Lung (tissue), 12 donors: ENCODE results near the gene TRMT61A. TPM values are rescaled to one million over a fixed set of nuclear protein-coding genes. Genes with fewer than 3 reads are reported as not detected.

ENCODE experiments used
- ATAC-seq: fragments of 200-7000 bp; cut with Tn5 transposase; one replicate; pipeline ENCODE4 v1.9.1; 2020; ENCODE audit warnings: moderate number of reproducible peaks; ENCODE audit not compliant: insufficient read depth, low FRiP score
- DNase-seq, 3 donors: peaks; one replicate each; pipeline ENCODE4 v3.0.0-alpha.2; 2013 to 2017
- H3K27ac ChIP-seq, 2 donors: one replicate each; pipeline ENCODE4 v1.5.1; 2013; ENCODE audit warnings: mild to moderate bottlenecking in 2 of 2, moderate library complexity in 2 of 2, control low read depth in 1 of 2, inconsistent platforms in 1 of 2, low read depth in 1 of 2, low read length in 1 of 2
- H3K27me3 ChIP-seq, 3 donors: one replicate each; pipeline ENCODE4 v1.5.1; 2013; ENCODE audit warnings: low read length in 2 of 3; ENCODE audit not compliant: control insufficient read depth in 3 of 3, insufficient read depth in 3 of 3
- H3K36me3 ChIP-seq, 4 donors: one replicate each; pipeline ENCODE4 v1.5.1; 2013; ENCODE audit warnings: low read length in 4 of 4, mild to moderate bottlenecking in 1 of 4, moderate library complexity in 1 of 4; ENCODE audit not compliant: control insufficient read depth in 4 of 4, insufficient read depth in 4 of 4
- H3K4me1 ChIP-seq, 5 donors: one replicate each; pipeline ENCODE4 v1.5.1; 2013; ENCODE audit warnings: low read length in 5 of 5, mild to moderate bottlenecking in 2 of 5, moderate library complexity in 1 of 5; ENCODE audit not compliant: control insufficient read depth in 5 of 5, insufficient read depth in 5 of 5
- H3K4me3 ChIP-seq: one replicate; pipeline ENCODE4 v1.5.1; 2013; ENCODE audit warnings: mild to moderate bottlenecking, control low read depth, moderate library complexity
- H3K9ac ChIP-seq, 2 donors: one replicate each; pipeline ENCODE4 v1.5.1; 2013; ENCODE audit warnings: low read length in 2 of 2, control low read depth in 1 of 2; ENCODE audit not compliant: insufficient read depth in 1 of 2
- H3K9me3 ChIP-seq, 4 donors: one replicate each; pipeline ENCODE4 v1.5.1; 2013; ENCODE audit warnings: low read length in 3 of 4, mild to moderate bottlenecking in 1 of 4, moderate library complexity in 1 of 4; ENCODE audit not compliant: control insufficient read depth in 4 of 4, insufficient read depth in 3 of 4
- CTCF ChIP-seq: IDR thresholded peaks from 2 replicates; pipeline ENCODE4 v1.5.1; 2012; ENCODE audit warnings: mild to moderate bottlenecking; ENCODE audit errors: control extremely low read depth, extremely low read depth
- WGBS, 2 donors: extraction: QIAGEN DNeasy Blood & Tissue Kit; methylation state at CpG; one replicate each; pipeline ENCODE4 v1.1.7; 2013; 5-methylcytosine and 5-hydroxymethylcytosine counted together
- polyA plus RNA-seq, 2 donors: library from polyadenylated mRNA; stranded (reverse); fragments of 200-250 nt; gene quantifications; one replicate each; pipeline ENCODE4 v1.2.1, GENCODE V29; 2013
- total RNA-seq, 2 donors: library from RNA; depleted of rRNA in 1 of 2; stranded (reverse); fragments of >200 nt in 1 of 2; gene quantifications; one replicate each; pipeline ENCODE4 v1.2.1, GENCODE V29; 2014 to 2021
- donor health status: control.
- donor health status: control.
- donor health status: Bipolar disorder and iron deficiency.
- donor health status: healthy.
- donor health status: DM: yes; HTN: yes; CAD: no.

TRMT61A gene
- total and polyA plus RNA-seq, 4 donors, result 11.9 to 21.5 (median 16.0) TPM

DNA sequence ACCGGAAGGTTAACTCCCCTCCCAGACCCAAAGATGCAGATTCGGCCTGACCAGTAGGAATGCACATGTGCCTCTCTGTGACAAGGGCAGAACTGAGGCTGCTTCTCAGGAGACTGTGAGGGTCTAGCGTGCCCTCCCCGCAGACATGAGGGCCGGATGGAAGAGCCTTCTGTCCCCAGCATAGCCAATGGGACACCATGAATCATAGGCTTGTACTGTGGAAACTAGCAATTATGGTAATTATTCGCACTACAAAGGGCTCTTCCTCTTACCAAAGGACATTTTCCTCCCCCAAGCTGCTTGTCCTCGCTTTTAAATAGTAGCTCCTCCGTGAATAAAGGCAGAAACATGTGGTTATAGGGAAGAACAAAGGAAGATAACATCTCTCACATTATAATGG, 40.0 kb downstream of the TRMT61A start:
- Histone ChIP-seq H3K4me1 (peaks cover 0 to 5% (median 2%) of the 10 kb centered on the region in 5 donors), H3K4me3 (no peak overlapping the region), H3K27ac (peak overlapping the region in 1 of 2 donors; percentile 67), H3K9me3 (no peaks in the 10 kb centered on the region), H3K9ac (no peak overlapping the region), H3K36me3 (peaks cover 0 to 6% (median 5%) of the 10 kb centered on the region in 4 donors), H3K27me3 (no peaks in the 10 kb centered on the region)
- DNase-seq, result no peak
- TF ChIP-seq CTCF, result no peak
- ATAC-seq, result no peak
- 74 to 87% methylated on average over 8 of the region's 8 CpGs for WGBS, 2 donors

DNA sequence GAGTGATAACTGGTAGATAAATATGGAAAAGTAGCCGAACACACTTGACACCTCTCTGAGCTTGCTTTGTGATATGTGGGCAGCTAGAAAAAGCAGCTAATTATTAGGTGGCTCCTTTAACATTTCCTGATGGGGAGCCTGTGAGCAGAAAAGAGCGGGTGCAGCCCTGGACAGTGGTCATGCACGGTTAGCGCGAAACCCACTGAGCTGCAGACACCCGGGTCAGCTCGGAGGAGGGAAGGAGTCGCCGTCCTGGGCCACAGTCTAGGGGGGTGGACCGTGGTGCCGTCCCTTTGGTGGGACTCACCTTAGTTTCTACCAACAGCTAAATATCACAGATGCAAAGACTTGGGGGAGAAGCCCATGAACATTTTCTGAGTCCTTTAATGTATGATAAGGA, 40.4 kb downstream of the TRMT61A start:
- 75 to 80% methylated on average over 11 of the region's 11 CpGs for WGBS, 2 donors
- no peak overlapping the region for H3K27ac ChIP-seq
- peaks cover 0 to 9% (median 5%) of the 10 kb centered on the region in 4 donors for H3K36me3 ChIP-seq
- no peak for ATAC-seq
- TF ChIP-seq CTCF, result no peak
- H3K4me3 ChIP-seq, result no peak overlapping the region
- H3K4me1 ChIP-seq, result peaks cover 0 to 4% (median 0%) of the 10 kb centered on the region in 5 donors
- no peak overlapping the region for H3K9ac ChIP-seq
- H3K9me3 ChIP-seq, result no peaks in the 10 kb centered on the region
- no peak for DNase-seq
- no peaks in the 10 kb centered on the region for H3K27me3 ChIP-seq

- WGBS, 2 donors, result 58 to 82% methylated on average over 6 of the region's 6 CpGs
- H3K27me3 ChIP-seq, result no peaks in the 10 kb centered on the region
- H3K36me3 ChIP-seq, result peaks cover 6 to 19% (median 11%) of the 10 kb centered on the region in 4 donors
- ATAC-seq (no peak), DNase-seq (no peak)
- no peak overlapping the region for H3K4me3 ChIP-seq
- peaks cover 0 to 12% (median 8%) of the 10 kb centered on the region in 5 donors for H3K4me1 ChIP-seq
- no peaks in the 10 kb centered on the region for H3K9me3 ChIP-seq
- H3K9ac ChIP-seq, result no peak overlapping the region
- no peak overlapping the region for H3K27ac ChIP-seq
- no peak for TF ChIP-seq CTCF
Observed at GRCh38 chr14:103574104-103574503, 45.1 kb downstream of the TRMT61A start.

DNA sequence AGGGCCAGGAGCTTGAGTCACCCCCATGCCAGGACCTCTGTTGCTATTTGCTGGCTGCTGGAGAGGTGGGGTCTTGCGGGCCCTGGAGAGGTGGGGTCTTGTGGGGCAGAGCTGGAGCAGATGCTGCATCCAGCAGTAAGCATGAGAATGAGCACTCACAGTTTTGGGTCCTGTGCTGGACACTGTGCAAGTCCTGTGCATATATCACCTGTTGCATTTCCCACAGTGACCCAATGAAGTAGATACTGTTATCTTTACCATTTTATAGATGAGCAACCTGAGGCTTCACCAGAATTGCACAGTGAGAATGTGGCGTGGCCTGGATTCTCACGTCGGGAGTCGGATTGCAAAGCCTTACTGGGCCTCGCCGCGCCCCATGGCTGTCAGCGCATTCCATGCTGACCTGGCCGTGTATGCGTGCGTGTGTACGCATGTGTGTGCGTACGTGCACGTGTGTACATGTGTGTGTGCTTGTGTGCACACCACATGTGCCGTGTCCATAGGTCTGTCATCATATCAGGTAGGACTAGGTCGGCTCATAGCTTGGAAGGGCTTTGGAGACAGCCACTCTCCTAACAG, 45.8 kb downstream of the TRMT61A start:
- DNase-seq, result no peak
- ATAC-seq, result no peak
- Histone ChIP-seq H3K9me3 (no peaks in the 10 kb centered on the region), H3K27ac (no peak overlapping the region), H3K36me3 (peaks cover 6 to 17% (median 11%) of the 10 kb centered on the region in 4 donors), H3K27me3 (no peaks in the 10 kb centered on the region), H3K4me3 (no peak overlapping the region), H3K9ac (no peak overlapping the region), H3K4me1 (peaks cover 0 to 12% (median 8%) of the 10 kb centered on the region in 5 donors)
- WGBS, 2 donors, result 93 to 94% methylated on average over 18 of the region's 18 CpGs
- TF ChIP-seq CTCF, result no peak
